T-helper 9 cell (primary cell): ENCODE data around the gene SMTNL2.
"Not testable (repeated sequence)": the region's sequence is repeated elsewhere in the genome, so short reads cannot be mapped to it uniquely, and the experiment has no call there.

Source experiments
- DNase-seq: peaks from one replicate; pipeline ENCODE4 v3.0.0-alpha.2; 2020

Gene SMTNL2

GRCh38 chr17:4587195-4587594, 2.9 kb downstream of the SMTNL2 start:
- DNase-seq: no peak

- DNase-seq: no peak
These were observed 3.5 kb downstream of the SMTNL2 start for GRCh38 chr17:4587803-4588202.

GRCh38 chr17:4588391-4588790, 4.1 kb downstream of the SMTNL2 start:
- no peak for DNase-seq

GRCh38 chr17:4588898-4589625, 4.7 kb downstream of the SMTNL2 start:
- no peak for DNase-seq

GRCh38 chr17:4590042-4590441, 5.7 kb downstream of the SMTNL2 start:
- not testable (repeated sequence) for DNase-seq

GRCh38 chr17:4590981-4591453, 6.7 kb downstream of the SMTNL2 start:
- DNase-seq: no peak

- no peak for DNase-seq
These were observed 7.2 kb downstream of the SMTNL2 start for GRCh38 chr17:4591529-4591928.

GRCh38 chr17:4592240-4593005, 8.1 kb downstream of the SMTNL2 start:
- no peak for DNase-seq

- no peak for DNase-seq
These were observed 8.7 kb downstream of the SMTNL2 start for GRCh38 chr17:4593021-4593421.

GRCh38 chr17:4594406-4594805, 10.1 kb downstream of the SMTNL2 start:
- no peak for DNase-seq

- DNase-seq: no peak
These were observed 10.8 kb downstream of the SMTNL2 start for GRCh38 chr17:4594931-4595684.

- DNase-seq: not testable (repeated sequence)
These were observed 11.5 kb downstream of the SMTNL2 start for GRCh38 chr17:4595685-4596342.

GRCh38 chr17:4596636-4597380, 12.5 kb downstream of the SMTNL2 start:
- DNase-seq: no peak

- no peak for DNase-seq
These were observed 13.6 kb downstream of the SMTNL2 start for GRCh38 chr17:4597975-4598374.

GRCh38 chr17:4598776-4599504, 14.6 kb downstream of the SMTNL2 start:
- DNase-seq: no peak

GRCh38 chr17:4599505-4600281, 15.4 kb downstream of the SMTNL2 start:
- DNase-seq: no peak

- DNase-seq: no peak
These were observed 16.2 kb downstream of the SMTNL2 start for GRCh38 chr17:4600563-4600962.

GRCh38 chr17:4601326-4601725, 17.0 kb downstream of the SMTNL2 start:
- no peak for DNase-seq

- no peak for DNase-seq
These were observed 17.7 kb downstream of the SMTNL2 start for GRCh38 chr17:4602041-4602440.

- DNase-seq: no peak
These were observed 19.8 kb downstream of the SMTNL2 start for GRCh38 chr17:4604111-4604644.
